Lower lobe of right lung (tissue), 2 donors: ENCODE results near the gene PPM1H. TPM values are rescaled to one million over a fixed set of nuclear protein-coding genes. Genes with fewer than 3 reads are reported as not detected.

ENCODE experiments used
- ATAC-seq, 2 donors: fragments of 200-7000 bp; cut with Tn5 transposase; one replicate each; pipeline ENCODE4 v1.9.1; 2020 to 2022; ENCODE audit warnings: mild to moderate bottlenecking in 2 of 2, moderate library complexity in 2 of 2
- DNase-seq: peaks from one replicate; pipeline ENCODE4 v3.0.0-alpha.2; 2020
- H3K27ac ChIP-seq: fragments of 200-600 bp; one replicate; pipeline ENCODE4 v1.8.0; 2022
- H3K27me3 ChIP-seq: fragments of 200-600 bp; one replicate; pipeline ENCODE4 v1.8.0; 2022; ENCODE audit warnings: low read depth
- H3K36me3 ChIP-seq: fragments of 200-600 bp; one replicate; pipeline ENCODE4 v1.8.0; 2022; ENCODE audit warnings: mild to moderate bottlenecking
- H3K4me1 ChIP-seq: fragments of 200-600 bp; one replicate; pipeline ENCODE4 v1.8.0; 2022
- H3K4me3 ChIP-seq: fragments of 200-600 bp; one replicate; pipeline ENCODE4 v1.8.0; 2022; ENCODE audit warnings: mild to moderate bottlenecking
- H3K9me3 ChIP-seq: fragments of 200-600 bp; one replicate; pipeline ENCODE4 v1.8.0; 2022
- intact Hi-C: fragments of 100-400 bp; cut with DNase I; formaldehyde crosslinking; loops from one replicate; pipeline ENCODE4 v1.11.0; 2022
- microRNA-seq: library from miRNA; unstranded; fragments of <30 nt; microRNA quantifications from one replicate; pipeline ENCODE4 v1.2.0, GENCODE V29; 2020; ENCODE audit warnings: borderline number of aligned reads
- total RNA-seq: library from RNA; stranded (reverse); fragmentation: NEBNext Ultra II Directional; extraction: Animal tissue kit (Norgen Biotek cat#: 25700); gene quantifications from one replicate; pipeline ENCODE4 v1.2.1, GENCODE V29; 2021
- TF ChIP-seq, protein P1 (sequence below): fragments of 200-600 bp; IDR thresholded peaks from one replicate; pipeline ENCODE4 v1.8.0; 2022; ENCODE audit warnings: antibody characterized with exemption, mild to moderate bottlenecking
- donor health status: DM: no; HTN: yes; CAD: no; lungs with severe emphysema.

PPM1H gene
- total RNA-seq, 1 donor from 2014 or later = 6.8 TPM

DNA sequence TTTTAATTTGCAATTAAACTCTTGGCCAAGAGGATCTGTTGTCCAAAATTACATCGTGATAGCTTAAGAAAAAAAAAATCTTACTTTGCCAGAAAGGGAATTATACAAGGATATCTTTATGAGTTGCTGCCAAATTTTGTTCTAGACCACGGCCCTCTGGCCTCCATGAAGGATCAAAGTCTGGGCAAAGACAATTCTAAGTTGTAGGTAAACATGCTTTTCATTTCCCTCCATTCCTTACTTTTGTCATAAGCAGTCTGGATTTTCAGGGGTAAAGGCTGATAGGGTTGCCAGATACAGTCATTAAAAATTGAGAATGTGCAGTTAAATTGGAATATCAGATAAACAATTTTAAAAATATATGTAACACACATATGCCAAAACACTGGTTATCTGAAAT, 333.2 kb downstream of the PPM1H start:
- ATAC-seq (no peak), DNase-seq (no peak)
- Histone ChIP-seq H3K4me3 (peak overlapping the region; percentile 81), H3K9me3 (no peaks in the 10 kb centered on the region), H3K27ac (peak overlapping the region; percentile 99), H3K4me1 (peaks cover 34% of the 10 kb centered on the region), H3K27me3 (no peaks in the 10 kb centered on the region), H3K36me3 (no peaks in the 10 kb centered on the region)
- intact Hi-C loops = no loop called here
- TF ChIP-seq, protein P1, sequence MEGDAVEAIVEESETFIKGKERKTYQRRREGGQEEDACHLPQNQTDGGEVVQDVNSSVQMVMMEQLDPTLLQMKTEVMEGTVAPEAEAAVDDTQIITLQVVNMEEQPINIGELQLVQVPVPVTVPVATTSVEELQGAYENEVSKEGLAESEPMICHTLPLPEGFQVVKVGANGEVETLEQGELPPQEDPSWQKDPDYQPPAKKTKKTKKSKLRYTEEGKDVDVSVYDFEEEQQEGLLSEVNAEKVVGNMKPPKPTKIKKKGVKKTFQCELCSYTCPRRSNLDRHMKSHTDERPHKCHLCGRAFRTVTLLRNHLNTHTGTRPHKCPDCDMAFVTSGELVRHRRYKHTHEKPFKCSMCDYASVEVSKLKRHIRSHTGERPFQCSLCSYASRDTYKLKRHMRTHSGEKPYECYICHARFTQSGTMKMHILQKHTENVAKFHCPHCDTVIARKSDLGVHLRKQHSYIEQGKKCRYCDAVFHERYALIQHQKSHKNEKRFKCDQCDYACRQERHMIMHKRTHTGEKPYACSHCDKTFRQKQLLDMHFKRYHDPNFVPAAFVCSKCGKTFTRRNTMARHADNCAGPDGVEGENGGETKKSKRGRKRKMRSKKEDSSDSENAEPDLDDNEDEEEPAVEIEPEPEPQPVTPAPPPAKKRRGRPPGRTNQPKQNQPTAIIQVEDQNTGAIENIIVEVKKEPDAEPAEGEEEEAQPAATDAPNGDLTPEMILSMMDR = no peak

DNA sequence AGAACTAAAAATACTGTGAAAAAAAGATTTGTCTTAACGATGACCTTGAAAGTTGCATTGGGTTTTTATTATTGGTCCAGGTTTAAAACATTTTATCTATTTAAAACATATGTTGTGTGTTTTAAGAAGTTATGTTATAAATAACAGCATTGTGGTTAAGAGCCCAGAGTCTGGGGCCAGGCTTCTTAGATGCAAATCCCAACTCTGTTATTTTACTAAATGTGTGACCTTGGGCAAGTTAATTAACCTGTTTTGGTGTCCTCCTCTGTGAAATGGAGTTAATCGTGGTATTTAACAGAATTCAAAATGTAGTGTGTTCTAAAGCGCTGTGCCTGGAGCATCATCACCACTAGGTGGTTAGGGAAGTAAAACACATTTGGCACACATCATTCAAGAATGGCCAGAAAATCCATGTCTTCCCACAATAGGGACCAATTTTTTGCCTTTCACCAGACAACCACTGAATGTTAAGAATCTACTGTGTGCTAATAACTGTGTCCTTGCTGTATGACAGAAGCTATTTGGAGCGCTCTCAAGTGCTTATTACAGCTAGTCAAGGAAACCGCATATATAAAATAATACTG, 335.0 kb downstream of the PPM1H start:
- intact Hi-C loops = no loop called here
- H3K36me3 ChIP-seq = no peaks in the 10 kb centered on the region

DNA sequence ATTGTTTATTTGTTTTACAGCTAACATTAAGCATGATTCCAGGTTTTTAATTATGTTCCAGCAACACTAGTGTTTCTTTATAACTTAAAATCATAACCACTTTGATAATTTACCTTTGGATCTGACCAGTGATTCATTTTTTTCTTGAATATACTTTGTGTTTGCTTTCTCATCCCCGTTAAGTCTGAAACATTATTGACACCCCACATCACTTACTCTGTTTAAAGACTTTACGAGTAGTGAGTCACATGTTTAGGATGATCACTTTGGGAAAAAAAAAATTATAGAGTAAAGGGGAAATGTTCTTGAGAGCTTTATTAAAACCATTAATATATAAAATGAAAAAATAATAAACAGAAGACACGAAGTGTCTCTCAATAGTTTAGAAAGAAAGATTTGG, 336.1 kb downstream of the PPM1H start:
- intact Hi-C loops = no loop called here
- Histone ChIP-seq H3K4me1 (peaks cover 7% of the 10 kb centered on the region), H3K9me3 (no peaks in the 10 kb centered on the region), H3K4me3 (no peak overlapping the region), H3K36me3 (no peaks in the 10 kb centered on the region), H3K27me3 (no peaks in the 10 kb centered on the region), H3K27ac (no peak overlapping the region)
- no peak for ATAC-seq
- TF ChIP-seq, protein P1 = no peak
- DNase-seq = no peak

More for the DNA sequence above, 335.0 kb downstream of the PPM1H start:
- H3K4me1 ChIP-seq = peaks cover 16% of the 10 kb centered on the region
- H3K27me3 ChIP-seq = no peaks in the 10 kb centered on the region
- no peak overlapping the region for H3K27ac ChIP-seq
- no peaks in the 10 kb centered on the region for H3K9me3 ChIP-seq
- TF ChIP-seq, protein P1 = peak; percentile 8
- no peak overlapping the region for H3K4me3 ChIP-seq
- no peak for DNase-seq
- ATAC-seq = no peak

DNA sequence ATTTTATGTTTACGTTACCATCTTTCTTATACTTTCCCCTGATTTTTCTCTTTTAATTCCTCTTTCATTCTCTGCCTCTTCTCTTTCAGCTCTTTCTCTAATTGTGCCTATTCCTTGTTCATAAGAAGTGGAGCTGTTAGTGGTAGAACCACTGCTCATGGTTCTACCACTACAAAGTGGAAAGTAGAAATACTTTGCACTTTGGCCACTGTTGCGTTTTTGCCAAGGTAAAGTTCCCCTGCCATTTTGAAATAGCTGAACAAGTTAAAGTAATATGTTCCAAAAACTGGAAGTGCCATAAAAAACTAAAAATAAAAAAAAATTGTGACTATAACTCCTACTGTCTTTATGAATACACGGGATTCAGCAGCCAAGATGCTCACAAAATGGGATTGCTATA, 337.7 kb downstream of the PPM1H start:
- Histone ChIP-seq H3K4me3 (no peak overlapping the region), H3K4me1 (peaks cover 7% of the 10 kb centered on the region), H3K9me3 (no peaks in the 10 kb centered on the region), H3K27me3 (no peaks in the 10 kb centered on the region), H3K36me3 (peaks cover 7% of the 10 kb centered on the region), H3K27ac (no peak overlapping the region)
- intact Hi-C loops = no loop called here
- no peak for DNase-seq
- TF ChIP-seq, protein P1 = no peak
- ATAC-seq = no peak

Small RNA genes within 50 kb of the gene (microRNA-seq; reads per million reads assigned to microRNA genes)
- gene MIRLET7I = 24,937 reads per million, percentile 97 among the genes with 10 or more reads in this experiment

Other genes with a start within 250 kb of the PPM1H start
- 2.2 TPM for gene AVPR1A, start 216.1 kb upstream of the PPM1H start, total RNA-seq